LNCAP (cell line): ENCODE measurements around the gene IL17A.

ENCODE experiments used
- CTCF ChIP-seq: fragments of 450-650 bp; IDR thresholded peaks from 2 replicates; pipeline ENCODE4 v1.5.1; 2017; ENCODE audit warnings: mild to moderate bottlenecking

Gene IL17A

GRCh38 chr6:52186075-52186474, at the start of gene IL17A:
TSS of gene IL17A (plus strand) at chr6:52186375. CDS start at chr6:52186432, 57 bp downstream.
- TF ChIP-seq CTCF, result no peak

- TF ChIP-seq CTCF, result no peak
Measured at GRCh38 chr6:52136934-52137467, 49.2 kb upstream of the IL17A start.

GRCh38 chr6:52138284-52138683, 47.9 kb upstream of the IL17A start:
- no peak for TF ChIP-seq CTCF

GRCh38 chr6:52139985-52140680, 46.0 kb upstream of the IL17A start:
- TF ChIP-seq CTCF, result no peak

GRCh38 chr6:52141596-52141995, 44.6 kb upstream of the IL17A start:
- no peak for TF ChIP-seq CTCF

- TF ChIP-seq CTCF, result no peak
Measured at GRCh38 chr6:52142556-52142955, 43.6 kb upstream of the IL17A start.

- no peak for TF ChIP-seq CTCF
Measured at GRCh38 chr6:52143551-52143950, 42.6 kb upstream of the IL17A start.
